Measurements from ENCODE around the gene SLC25A51.

Gene SLC25A51

DNA sequence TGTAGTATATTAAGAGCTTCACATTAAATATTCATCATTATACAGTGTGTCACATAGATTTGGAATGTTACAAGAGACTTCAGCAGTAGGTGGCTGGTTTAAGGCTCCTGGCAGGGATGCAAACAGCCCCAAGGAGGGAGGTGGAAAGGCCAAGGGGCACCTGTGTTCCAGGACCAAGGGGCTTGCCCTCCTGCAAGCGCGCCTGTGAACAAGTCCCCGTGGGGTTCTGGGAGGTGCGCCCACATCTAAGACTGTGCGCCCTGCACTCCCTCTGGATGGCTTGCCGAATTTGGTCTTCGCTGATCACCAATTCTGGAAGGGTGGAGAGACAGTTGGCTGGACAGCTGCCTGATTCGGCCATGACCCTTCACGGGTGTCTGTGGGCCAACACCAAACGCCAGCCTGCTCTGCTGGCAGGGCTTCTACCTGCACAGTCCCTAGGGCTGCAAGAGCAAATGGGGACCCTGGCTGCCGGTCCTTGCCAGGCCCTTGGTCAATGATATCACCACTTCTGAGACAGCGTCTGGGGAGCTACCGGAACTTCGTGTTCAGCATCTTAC lies 12.1 kb upstream of the SLC25A51 start:
- no peak overlapping the region for H2BK15ac ChIP-seq (ENCODE audit: low read length)
- H4K91ac ChIP-seq (ENCODE audit: low read depth, low read length, poor library complexity) = no peak overlapping the region

DNA sequence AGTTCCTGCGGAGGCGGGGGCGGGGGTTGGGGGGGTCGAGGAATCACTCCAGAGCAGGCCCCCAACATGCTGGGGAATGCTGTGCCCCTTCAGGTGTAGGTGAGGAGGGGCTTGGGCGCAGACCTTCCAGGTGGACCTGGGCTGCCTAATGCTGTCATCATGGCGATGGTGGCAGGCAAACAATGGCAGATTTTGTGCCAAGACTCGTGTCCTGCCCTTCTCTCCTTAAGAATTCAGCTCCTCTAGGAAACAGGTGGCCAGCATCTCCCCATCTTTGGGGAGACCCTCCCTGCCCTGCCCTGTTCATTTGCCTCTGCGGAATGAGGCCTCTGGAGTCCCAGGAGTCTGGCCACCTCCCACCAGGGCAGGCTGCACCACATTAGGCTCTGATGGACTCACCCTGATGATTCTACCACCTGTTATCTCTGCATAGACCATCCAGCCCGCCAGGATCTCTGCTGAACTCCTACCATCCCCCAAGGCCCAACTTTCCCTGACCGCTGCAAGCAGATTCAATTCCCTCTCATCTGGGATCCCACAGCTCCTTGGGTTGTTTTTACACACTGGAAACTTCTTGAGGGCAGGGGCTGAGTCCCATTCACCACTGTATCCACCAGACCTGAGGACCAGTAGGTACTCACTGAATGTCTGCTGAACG lies 10.9 kb upstream of the SLC25A51 start:
- peak overlapping the region; percentile 66 for H3K18ac ChIP-seq (ENCODE audit: low read length)
- no peak overlapping the region for H3K4me2 ChIP-seq (ENCODE audit: insufficient read depth, low read length, poor library complexity, severe bottlenecking)
- peaks cover 1% of the 10 kb centered on the region for H3K79me1 ChIP-seq (ENCODE audit: low read depth, low read length)
- H4K91ac ChIP-seq (ENCODE audit: low read depth, low read length, poor library complexity) = peak overlapping the region; percentile 15
- no peak overlapping the region for H3K9ac ChIP-seq (ENCODE audit: low read depth, low read length, poor library complexity)
- no CpG with 5 or more reads among the region's 11 CpGs for WGBS, 2 donors (ENCODE audit: extremely low coverage in 2 of 2, insufficient read length in 2 of 2, insufficient replicate concordance in 1 of 2)
- no peak overlapping the region for H4K8ac ChIP-seq (ENCODE audit: low read depth, low read length)
- no peaks in the 10 kb centered on the region for H3K27me3 ChIP-seq (ENCODE audit: control insufficient read depth in 3 of 3, insufficient read depth in 3 of 3, low read depth in 1 of 3, low read length in 3 of 3)
- peak overlapping the region; percentile 67 for H2BK12ac ChIP-seq (ENCODE audit: low read length)
- peaks cover 12 to 20% of the 10 kb centered on the region in 2 donors for H3K4me1 ChIP-seq (ENCODE audit: control insufficient read depth in 2 of 2, insufficient read depth in 1 of 2, low read depth in 1 of 2, low read length in 2 of 2)
- no peak overlapping the region for H2BK5ac ChIP-seq (ENCODE audit: low read length)
- no peak overlapping the region for H3K4me3 ChIP-seq (ENCODE audit: low read length in 2 of 2)
- H3K27ac ChIP-seq (replicated peaks; ENCODE audit: low read length) = no peak overlapping the region
- no peak overlapping the region for H3K14ac ChIP-seq (ENCODE audit: low read length)
- H2BK15ac ChIP-seq (ENCODE audit: low read length) = peak overlapping the region; percentile 65
- no peaks in the 10 kb centered on the region for H3K9me3 ChIP-seq (replicated peaks in 1 of 2; ENCODE audit: control insufficient read depth in 2 of 2, insufficient read depth in 1 of 2, low read depth in 1 of 2, low read length in 2 of 2)
- H3K4ac ChIP-seq (ENCODE audit: low read length) = peak overlapping the region; percentile 24
- no peak overlapping the region for H3K23ac ChIP-seq (ENCODE audit: low read depth, low read length, poor library complexity)
- H2BK120ac ChIP-seq (ENCODE audit: low read depth, low read length) = no peak overlapping the region
- no peaks in the 10 kb centered on the region for H3K36me3 ChIP-seq (replicated peaks in 1 of 2; ENCODE audit: control insufficient read depth in 2 of 2, insufficient read depth in 2 of 2, low read length in 2 of 2)
- no peak for DNase-seq (ENCODE audit: low spot score)
- peak overlapping the region; percentile 88 for H2AK5ac ChIP-seq (ENCODE audit: low read depth, low read length)
- H2AFZ ChIP-seq (ENCODE audit: low read length) = no peak overlapping the region

More for the DNA sequence above, 12.1 kb upstream of the SLC25A51 start:
- H3K79me1 ChIP-seq (ENCODE audit: low read depth, low read length) = peaks cover 1% of the 10 kb centered on the region
- H2BK12ac ChIP-seq (ENCODE audit: low read length) = no peak overlapping the region
- H4K8ac ChIP-seq (ENCODE audit: low read depth, low read length) = no peak overlapping the region
- H2BK120ac ChIP-seq (ENCODE audit: low read depth, low read length) = no peak overlapping the region
- no peak overlapping the region for H3K18ac ChIP-seq (ENCODE audit: low read length)
- H3K9ac ChIP-seq (ENCODE audit: low read depth, low read length, poor library complexity) = no peak overlapping the region
- DNase-seq (ENCODE audit: low spot score) = no peak
- H3K27me3 ChIP-seq (ENCODE audit: control insufficient read depth in 3 of 3, insufficient read depth in 3 of 3, low read depth in 1 of 3, low read length in 3 of 3) = no peaks in the 10 kb centered on the region
- no peaks in the 10 kb centered on the region for H3K36me3 ChIP-seq (replicated peaks in 1 of 2; ENCODE audit: control insufficient read depth in 2 of 2, insufficient read depth in 2 of 2, low read length in 2 of 2)
- no CpG with 5 or more reads among the region's 14 CpGs for WGBS, 2 donors (ENCODE audit: extremely low coverage in 2 of 2, insufficient read length in 2 of 2, insufficient replicate concordance in 1 of 2)
- H3K9me3 ChIP-seq (replicated peaks in 1 of 2; ENCODE audit: control insufficient read depth in 2 of 2, insufficient read depth in 1 of 2, low read depth in 1 of 2, low read length in 2 of 2) = no peaks in the 10 kb centered on the region
- H3K4me3 ChIP-seq (ENCODE audit: low read length in 2 of 2) = no peak overlapping the region
- no peak overlapping the region for H3K27ac ChIP-seq (replicated peaks; ENCODE audit: low read length)
- no peak overlapping the region for H3K4me2 ChIP-seq (ENCODE audit: insufficient read depth, low read length, poor library complexity, severe bottlenecking)
- no peak overlapping the region for H3K23ac ChIP-seq (ENCODE audit: low read depth, low read length, poor library complexity)
- no peak overlapping the region for H3K14ac ChIP-seq (ENCODE audit: low read length)
- H2AFZ ChIP-seq (ENCODE audit: low read length) = no peak overlapping the region
- no peak overlapping the region for H2AK5ac ChIP-seq (ENCODE audit: low read depth, low read length)
- peaks cover 12 to 27% of the 10 kb centered on the region in 2 donors for H3K4me1 ChIP-seq (ENCODE audit: control insufficient read depth in 2 of 2, insufficient read depth in 1 of 2, low read depth in 1 of 2, low read length in 2 of 2)
- H3K4ac ChIP-seq (ENCODE audit: low read length) = no peak overlapping the region
- H2BK5ac ChIP-seq (ENCODE audit: low read length) = no peak overlapping the region

DNA sequence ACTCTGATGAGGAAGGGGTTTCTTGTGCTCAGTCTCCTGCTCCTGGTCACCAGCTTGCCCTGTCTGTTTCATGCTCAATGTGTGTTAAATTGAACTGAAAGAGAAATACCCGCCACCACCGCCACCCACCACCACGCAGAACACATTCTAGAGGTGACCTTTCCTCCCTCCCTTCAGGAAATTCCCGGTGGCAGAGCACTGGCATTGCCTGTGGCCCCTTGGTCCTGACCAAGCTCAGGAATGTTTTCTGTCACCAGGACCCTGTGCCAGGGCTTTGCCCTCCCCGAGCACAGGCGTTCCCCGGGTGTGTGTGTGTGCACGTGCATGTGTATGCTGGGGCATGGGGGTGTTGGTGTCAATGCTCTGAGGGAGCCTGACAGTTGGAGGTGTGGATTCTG lies 10.2 kb upstream of the SLC25A51 start:
- Histone ChIP-seq H3K23ac (ENCODE audit: low read depth, low read length, poor library complexity) (no peak overlapping the region), H2BK15ac (ENCODE audit: low read length) (peak overlapping the region; percentile 65), H3K27me3 (ENCODE audit: control insufficient read depth in 3 of 3, insufficient read depth in 3 of 3, low read depth in 1 of 3, low read length in 3 of 3) (no peaks in the 10 kb centered on the region), H2AFZ (ENCODE audit: low read length) (no peak overlapping the region), H3K9ac (ENCODE audit: low read depth, low read length, poor library complexity) (no peak overlapping the region), H2BK5ac (ENCODE audit: low read length) (peak overlapping the region; percentile 27), H3K4me1 (ENCODE audit: control insufficient read depth in 2 of 2, insufficient read depth in 1 of 2, low read depth in 1 of 2, low read length in 2 of 2) (peaks cover 10 to 16% of the 10 kb centered on the region in 2 donors), H2BK120ac (ENCODE audit: low read depth, low read length) (no peak overlapping the region), H2BK12ac (ENCODE audit: low read length) (peak overlapping the region; percentile 35), H2AK5ac (ENCODE audit: low read depth, low read length) (peak overlapping the region; percentile 88), H3K4me2 (ENCODE audit: insufficient read depth, low read length, poor library complexity, severe bottlenecking) (no peak overlapping the region), H3K79me1 (ENCODE audit: low read depth, low read length) (peaks cover 1% of the 10 kb centered on the region), H4K91ac (ENCODE audit: low read depth, low read length, poor library complexity) (no peak overlapping the region), H3K9me3 (replicated peaks in 1 of 2; ENCODE audit: control insufficient read depth in 2 of 2, insufficient read depth in 1 of 2, low read depth in 1 of 2, low read length in 2 of 2) (no peaks in the 10 kb centered on the region), H3K4ac (ENCODE audit: low read length) (no peak overlapping the region), H4K8ac (ENCODE audit: low read depth, low read length) (no peak overlapping the region), H3K14ac (ENCODE audit: low read length) (no peak overlapping the region), H3K27ac (replicated peaks; ENCODE audit: low read length) (no peak overlapping the region), H3K36me3 (replicated peaks in 1 of 2; ENCODE audit: control insufficient read depth in 2 of 2, insufficient read depth in 2 of 2, low read length in 2 of 2) (no peaks in the 10 kb centered on the region), H3K18ac (ENCODE audit: low read length) (peak overlapping the region; percentile 66), H3K4me3 (ENCODE audit: low read length in 2 of 2) (no peak overlapping the region)
- DNase-seq (ENCODE audit: low spot score) = no peak
- WGBS, 2 donors (ENCODE audit: extremely low coverage in 2 of 2, insufficient read length in 2 of 2, insufficient replicate concordance in 1 of 2) = no CpG with 5 or more reads among the region's 8 CpGs

DNA sequence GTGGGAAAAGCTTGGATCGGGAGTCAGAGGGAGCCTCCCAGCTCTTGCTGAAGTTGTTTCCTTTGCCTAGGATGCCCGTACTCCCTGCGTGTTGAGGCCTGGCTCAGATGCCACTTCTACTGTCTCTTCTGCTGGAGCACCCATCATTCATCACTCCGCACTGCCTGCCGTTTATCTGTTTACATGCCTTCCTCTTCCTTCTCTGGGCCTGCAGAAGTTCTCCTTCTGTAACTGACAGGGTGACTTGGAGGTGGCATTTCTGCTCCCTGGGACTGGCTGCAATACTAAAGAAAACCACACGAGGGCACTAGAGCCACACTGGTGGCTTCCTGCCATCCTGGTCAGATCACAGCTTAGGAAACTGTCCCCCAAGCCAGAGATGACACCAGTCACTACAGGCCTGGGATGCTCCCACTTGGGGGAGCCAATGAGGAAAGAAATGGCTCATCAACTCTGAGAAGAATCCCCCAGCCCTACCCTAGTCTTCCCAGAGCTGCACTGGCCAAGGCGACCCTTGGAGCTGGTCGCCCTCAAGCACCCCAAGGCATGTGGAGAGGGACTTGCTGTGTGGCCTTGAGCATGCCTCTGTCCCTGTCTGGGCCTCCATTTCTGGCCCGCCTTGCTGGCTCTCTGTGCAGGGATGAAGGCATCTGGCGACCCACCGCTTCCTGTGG lies 9.7 kb upstream of the SLC25A51 start:
- Histone ChIP-seq H4K91ac (ENCODE audit: low read depth, low read length, poor library complexity) (no peak overlapping the region), H3K14ac (ENCODE audit: low read length) (no peak overlapping the region), H3K9me3 (replicated peaks in 1 of 2; ENCODE audit: control insufficient read depth in 2 of 2, insufficient read depth in 1 of 2, low read depth in 1 of 2, low read length in 2 of 2) (no peaks in the 10 kb centered on the region), H2BK5ac (ENCODE audit: low read length) (peak overlapping the region; percentile 27), H3K36me3 (replicated peaks in 1 of 2; ENCODE audit: control insufficient read depth in 2 of 2, insufficient read depth in 2 of 2, low read length in 2 of 2) (no peaks in the 10 kb centered on the region), H3K79me1 (ENCODE audit: low read depth, low read length) (peaks cover 1% of the 10 kb centered on the region), H2AK5ac (ENCODE audit: low read depth, low read length) (peak overlapping the region; percentile 88), H3K4me2 (ENCODE audit: insufficient read depth, low read length, poor library complexity, severe bottlenecking) (no peak overlapping the region), H2BK120ac (ENCODE audit: low read depth, low read length) (no peak overlapping the region), H3K27ac (replicated peaks; ENCODE audit: low read length) (no peak overlapping the region), H3K4me1 (ENCODE audit: control insufficient read depth in 2 of 2, insufficient read depth in 1 of 2, low read depth in 1 of 2, low read length in 2 of 2) (peaks cover 10 to 13% of the 10 kb centered on the region in 2 donors), H3K9ac (ENCODE audit: low read depth, low read length, poor library complexity) (peak overlapping the region; percentile 24), H2AFZ (ENCODE audit: low read length) (peak overlapping the region; percentile 20), H3K27me3 (ENCODE audit: control insufficient read depth in 3 of 3, insufficient read depth in 3 of 3, low read depth in 1 of 3, low read length in 3 of 3) (no peaks in the 10 kb centered on the region), H3K23ac (ENCODE audit: low read depth, low read length, poor library complexity) (no peak overlapping the region), H3K18ac (ENCODE audit: low read length) (peak overlapping the region; percentile 66), H3K4me3 (ENCODE audit: low read length in 2 of 2) (no peak overlapping the region), H2BK15ac (ENCODE audit: low read length) (no peak overlapping the region), H4K8ac (ENCODE audit: low read depth, low read length) (no peak overlapping the region), H2BK12ac (ENCODE audit: low read length) (peak overlapping the region; percentile 59), H3K4ac (ENCODE audit: low read length) (no peak overlapping the region)
- no CpG with 5 or more reads among the region's 11 CpGs for WGBS, 2 donors (ENCODE audit: extremely low coverage in 2 of 2, insufficient read length in 2 of 2, insufficient replicate concordance in 1 of 2)
- DNase-seq (ENCODE audit: low spot score) = peak; percentile 90

All from neuronal stem cell (in vitro differentiated cells).